ENCODE data around the gene CDON. TPM values are rescaled to one million over a fixed set of nuclear protein-coding genes. Genes with fewer than 3 reads are reported as not detected.

CDON gene
- total RNA-seq, 5 donors from 2014 or later (not counting 1 experiment from before 2014, with no cell fraction given): 1.7 to 5.0 (median 2.7) TPM

DNA sequence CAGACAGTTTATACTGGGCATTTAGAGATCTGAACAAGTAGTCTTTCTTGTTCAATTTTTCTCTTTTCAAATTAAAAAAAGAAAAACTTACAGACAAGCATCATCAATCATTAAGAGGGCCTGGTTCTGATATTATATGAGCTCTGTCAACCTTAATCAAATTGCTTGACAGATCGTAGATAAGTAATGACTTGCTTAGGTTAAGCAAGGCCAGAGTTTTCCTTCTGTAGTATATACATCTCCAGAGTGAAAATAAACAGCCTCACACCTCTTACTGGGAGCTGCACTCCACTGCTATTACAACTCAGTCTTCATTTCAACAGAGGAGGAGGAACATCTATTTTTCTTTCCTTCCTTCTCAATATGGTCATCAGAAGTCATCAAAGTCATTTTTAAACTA is 13.5 kb downstream of the CDON start:
- Mint-ChIP-seq H3K36me3 (peaks cover 6% of the 10 kb centered on the region), H3K27me3 (peaks cover 0 to 4% of the 10 kb centered on the region in 2 donors), H3K4me3 (no peak overlapping the region), H3K4me1 (peaks cover 2 to 14% (median 10%) of the 10 kb centered on the region in 3 donors), H3K27ac (no peak overlapping the region), H3K9me3 (no peaks in the 10 kb centered on the region)
- CTCF ChIA-PET: no interaction called here
- no peak overlapping the region for H3K27ac ChIP-seq (ENCODE audit: low read length)
- peaks cover 0 to 4% of the 10 kb centered on the region in 2 experiments for H3K4me1 ChIP-seq (ENCODE audit: control insufficient read depth in 1 of 2, extremely low read depth in 1 of 2, insufficient read depth in 2 of 2, low read length in 2 of 2)
- no peak overlapping the region for H3K4me3 ChIP-seq (ENCODE audit: control insufficient read depth in 1 of 2, extremely low read depth in 1 of 2, low read length in 1 of 2)
- H3K27me3 ChIP-seq (replicated peaks in 1 of 2; ENCODE audit: control insufficient read depth in 2 of 2, extremely low read depth in 1 of 2, insufficient read depth in 2 of 2, low read length in 1 of 2): no peaks in the 10 kb centered on the region
- no peak for ATAC-seq (replicated peaks in 1 of 4)
- H3K36me3 ChIP-seq (ENCODE audit: control insufficient read depth in 2 of 2, extremely low read depth in 1 of 2, insufficient read depth in 1 of 2, low read length in 1 of 2): no peaks in the 10 kb centered on the region
- POLR2A ChIA-PET: no interaction called here
- no CpG with 5 or more reads among the region's 1 CpG for WGBS (ENCODE audit: insufficient coverage)
- DNase-seq: no peak
- H3K9me3 ChIP-seq: no peaks in the 10 kb centered on the region

DNA sequence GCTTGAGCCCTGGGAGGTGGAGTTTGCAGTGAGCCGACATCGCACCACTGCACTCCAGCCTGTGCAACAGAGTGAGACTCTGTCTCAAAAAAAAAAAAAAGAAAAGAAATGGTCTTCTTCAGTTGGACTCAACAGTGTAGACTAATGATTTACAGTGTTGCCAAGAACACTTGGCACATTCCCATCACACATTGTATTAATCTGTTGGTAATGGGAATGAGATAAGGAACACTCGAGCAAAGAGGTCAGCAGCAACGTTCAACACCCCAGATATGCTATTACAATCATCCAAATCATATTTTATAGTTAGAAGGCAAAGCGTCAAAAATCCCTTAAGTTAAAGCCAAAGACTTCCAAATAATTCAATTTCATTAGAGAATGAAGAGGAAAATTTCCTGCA is 14.5 kb downstream of the CDON start:
- peaks cover 2 to 14% (median 10%) of the 10 kb centered on the region in 3 donors for H3K4me1 Mint-ChIP-seq
- Histone ChIP-seq H3K4me3 (ENCODE audit: control insufficient read depth in 1 of 2, extremely low read depth in 1 of 2, low read length in 1 of 2) (no peak overlapping the region), H3K27ac (ENCODE audit: low read length) (no peak overlapping the region), H3K9me3 (no peaks in the 10 kb centered on the region), H3K27me3 (replicated peaks in 1 of 2; ENCODE audit: control insufficient read depth in 2 of 2, extremely low read depth in 1 of 2, insufficient read depth in 2 of 2, low read length in 1 of 2) (no peaks in the 10 kb centered on the region), H3K4me1 (ENCODE audit: control insufficient read depth in 1 of 2, extremely low read depth in 1 of 2, insufficient read depth in 2 of 2, low read length in 2 of 2) (peaks cover 0 to 4% of the 10 kb centered on the region in 2 experiments), H3K36me3 (ENCODE audit: control insufficient read depth in 2 of 2, extremely low read depth in 1 of 2, insufficient read depth in 1 of 2, low read length in 1 of 2) (no peaks in the 10 kb centered on the region)
- peaks cover 6% of the 10 kb centered on the region for H3K36me3 Mint-ChIP-seq
- no peak overlapping the region for H3K4me3 Mint-ChIP-seq
- DNase-seq: no peak
- POLR2A ChIA-PET: no interaction called here
- peaks cover 0 to 4% of the 10 kb centered on the region in 2 donors for H3K27me3 Mint-ChIP-seq
- no peaks in the 10 kb centered on the region for H3K9me3 Mint-ChIP-seq
- H3K27ac Mint-ChIP-seq: no peak overlapping the region
- WGBS (ENCODE audit: insufficient coverage): no CpG with 5 or more reads among the region's 5 CpGs
- CTCF ChIA-PET: no interaction called here
- ATAC-seq (replicated peaks in 1 of 4): no peak

DNA sequence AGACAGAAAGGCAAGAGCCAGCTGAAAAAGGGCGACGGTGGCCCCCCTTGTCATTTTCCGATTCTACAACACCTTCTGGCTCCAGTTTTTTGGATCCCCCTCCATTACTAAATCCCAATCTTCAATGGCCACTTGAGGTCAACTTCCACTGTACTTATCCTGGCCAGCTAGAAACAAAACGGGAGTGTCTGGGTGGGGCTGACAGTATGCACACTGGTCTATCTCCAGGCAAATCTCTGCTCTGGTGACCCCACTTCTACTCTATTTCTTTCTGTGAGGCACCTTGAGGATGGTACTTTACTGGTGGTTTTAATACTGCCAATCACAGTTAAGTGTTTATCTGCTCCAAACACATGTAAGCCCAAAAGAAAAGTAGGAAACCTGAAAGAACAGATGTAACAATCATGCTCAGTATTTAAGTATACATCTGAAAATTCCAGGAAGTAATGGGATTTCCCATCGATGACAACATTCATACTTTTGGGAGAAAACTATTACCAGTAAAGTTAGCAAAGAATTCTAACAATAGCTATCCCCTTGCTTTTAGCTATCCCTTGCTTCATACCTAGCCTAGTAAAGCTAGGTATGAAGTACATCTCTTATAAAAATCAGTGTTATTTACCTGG is 16.0 kb downstream of the CDON start:
- Mint-ChIP-seq H3K9me3 (no peaks in the 10 kb centered on the region), H3K27me3 (peaks cover 0 to 4% of the 10 kb centered on the region in 2 donors), H3K36me3 (peaks cover 6% of the 10 kb centered on the region), H3K4me1 (peaks cover 2 to 14% (median 10%) of the 10 kb centered on the region in 3 donors), H3K27ac (no peak overlapping the region), H3K4me3 (no peak overlapping the region)
- 94% methylated on average over 3 of the region's 5 CpGs for WGBS (ENCODE audit: insufficient coverage)
- Histone ChIP-seq H3K27me3 (replicated peaks in 1 of 2; ENCODE audit: control insufficient read depth in 2 of 2, extremely low read depth in 1 of 2, insufficient read depth in 2 of 2, low read length in 1 of 2) (no peaks in the 10 kb centered on the region), H3K36me3 (ENCODE audit: control insufficient read depth in 2 of 2, extremely low read depth in 1 of 2, insufficient read depth in 1 of 2, low read length in 1 of 2) (no peaks in the 10 kb centered on the region), H3K9me3 (no peaks in the 10 kb centered on the region), H3K4me3 (ENCODE audit: control insufficient read depth in 1 of 2, extremely low read depth in 1 of 2, low read length in 1 of 2) (no peak overlapping the region), H3K27ac (ENCODE audit: low read length) (no peak overlapping the region), H3K4me1 (ENCODE audit: control insufficient read depth in 1 of 2, extremely low read depth in 1 of 2, insufficient read depth in 2 of 2, low read length in 2 of 2) (peaks cover 0 to 4% of the 10 kb centered on the region in 2 experiments)
- DNase-seq (no peak), ATAC-seq (replicated peaks in 1 of 4) (no peak)
- ChIA-PET CTCF (interaction anchor here in 1 of 2 donors (0.5 kb wide), 1 partner anchor 179 kb away, joined by 3 read pairs; no protein-coding TSS in a partner anchor), POLR2A (no interaction called here)

DNA sequence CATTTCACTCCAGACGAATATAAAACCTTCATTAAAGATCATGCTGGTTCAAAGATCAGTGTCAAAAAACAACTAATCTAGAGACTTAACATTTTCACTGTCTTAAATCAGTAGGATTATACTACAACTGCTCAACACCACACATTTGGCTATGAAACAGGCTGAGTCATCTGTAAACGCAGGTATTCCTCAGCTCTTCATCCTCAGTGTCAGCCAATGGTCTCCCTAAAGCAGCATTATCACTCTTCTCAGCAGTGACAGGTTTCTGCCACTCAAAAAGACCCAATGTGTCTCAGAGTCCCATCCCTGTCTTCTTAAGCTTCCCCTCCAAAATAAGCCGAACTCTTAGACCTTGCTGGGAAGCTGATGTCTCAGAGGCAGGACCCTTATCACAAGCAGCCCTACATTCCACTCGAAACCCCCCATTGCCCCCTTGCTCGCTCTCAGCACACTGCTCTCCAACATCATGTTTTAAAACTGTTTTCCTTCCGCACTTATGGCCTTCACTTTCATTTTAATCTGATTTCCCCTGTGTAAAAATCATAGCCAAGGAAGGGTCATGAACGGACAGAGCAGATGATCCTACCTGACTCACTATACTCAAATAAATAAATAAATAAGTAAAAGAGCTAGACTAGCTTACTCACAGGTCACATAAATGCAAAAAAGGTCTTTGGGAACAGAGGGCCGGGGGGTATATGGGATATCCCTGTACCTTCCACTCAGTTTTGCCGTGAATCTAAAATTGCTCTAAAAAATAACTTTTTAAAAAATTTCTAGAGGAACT is 23.0 kb downstream of the CDON start:
- DNase-seq: no peak
- CTCF ChIA-PET: no interaction called here
- Histone ChIP-seq H3K27ac (ENCODE audit: low read length) (no peak overlapping the region), H3K36me3 (ENCODE audit: control insufficient read depth in 2 of 2, extremely low read depth in 1 of 2, insufficient read depth in 1 of 2, low read length in 1 of 2) (no peaks in the 10 kb centered on the region), H3K27me3 (replicated peaks in 1 of 2; ENCODE audit: control insufficient read depth in 2 of 2, extremely low read depth in 1 of 2, insufficient read depth in 2 of 2, low read length in 1 of 2) (no peaks in the 10 kb centered on the region), H3K4me3 (ENCODE audit: control insufficient read depth in 1 of 2, extremely low read depth in 1 of 2, low read length in 1 of 2) (no peak overlapping the region), H3K9me3 (no peaks in the 10 kb centered on the region), H3K4me1 (ENCODE audit: control insufficient read depth in 1 of 2, extremely low read depth in 1 of 2, insufficient read depth in 2 of 2, low read length in 2 of 2) (no peaks in the 10 kb centered on the region)
- H3K27me3 Mint-ChIP-seq: no peaks in the 10 kb centered on the region
- ATAC-seq (replicated peaks in 1 of 4): no peak
- POLR2A ChIA-PET: interaction anchor here in 1 of 2 donors (0.6 kb wide), 1 partner anchor 381 kb away, joined by 5 read pairs; no protein-coding TSS in a partner anchor
- no peak overlapping the region for H3K4me3 Mint-ChIP-seq
- 64% methylated on average over 5 of the region's 9 CpGs for WGBS (ENCODE audit: insufficient coverage)
- H3K27ac Mint-ChIP-seq: no peak overlapping the region
- H3K4me1 Mint-ChIP-seq: no peaks in the 10 kb centered on the region
- no peaks in the 10 kb centered on the region for H3K9me3 Mint-ChIP-seq
- H3K36me3 Mint-ChIP-seq: peaks cover 3% of the 10 kb centered on the region

DNA sequence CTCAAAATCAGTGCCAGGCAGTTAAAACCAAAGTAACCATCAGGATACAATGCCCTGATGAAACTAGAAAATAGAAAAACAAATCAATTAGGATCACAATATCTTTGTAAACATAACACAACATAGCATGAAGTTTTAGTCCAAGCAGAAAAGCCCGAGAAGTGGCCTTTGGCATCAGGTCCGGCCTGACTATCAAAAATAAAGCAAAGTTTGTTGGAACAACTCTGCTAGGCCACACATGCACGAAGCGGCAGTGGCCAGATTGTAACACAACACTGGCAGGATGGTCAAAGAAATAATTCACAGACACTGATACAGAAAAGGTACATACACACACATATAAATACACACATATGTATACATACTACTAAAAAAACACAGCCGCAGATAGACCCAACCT is 26.9 kb downstream of the CDON start:
- Mint-ChIP-seq H3K27me3 (peaks cover 5 to 12% of the 10 kb centered on the region in 2 donors), H3K27ac (no peak overlapping the region), H3K36me3 (peaks cover 4% of the 10 kb centered on the region), H3K4me3 (no peak overlapping the region), H3K9me3 (no peaks in the 10 kb centered on the region), H3K4me1 (no peaks in the 10 kb centered on the region)
- Histone ChIP-seq H3K4me3 (ENCODE audit: control insufficient read depth in 1 of 2, extremely low read depth in 1 of 2, low read length in 1 of 2) (no peak overlapping the region), H3K9me3 (no peaks in the 10 kb centered on the region), H3K36me3 (ENCODE audit: control insufficient read depth in 2 of 2, extremely low read depth in 1 of 2, insufficient read depth in 1 of 2, low read length in 1 of 2) (no peaks in the 10 kb centered on the region), H3K27ac (ENCODE audit: low read length) (no peak overlapping the region), H3K4me1 (ENCODE audit: control insufficient read depth in 1 of 2, extremely low read depth in 1 of 2, insufficient read depth in 2 of 2, low read length in 2 of 2) (no peaks in the 10 kb centered on the region), H3K27me3 (replicated peaks in 1 of 2; ENCODE audit: control insufficient read depth in 2 of 2, extremely low read depth in 1 of 2, insufficient read depth in 2 of 2, low read length in 1 of 2) (no peaks in the 10 kb centered on the region)
- ATAC-seq (replicated peaks in 1 of 4) (no peak), DNase-seq (no peak)
- POLR2A ChIA-PET: no interaction called here
- WGBS (ENCODE audit: insufficient coverage): 100% methylated on average over 1 of the region's 5 CpGs
- CTCF ChIA-PET: no interaction called here

DNA sequence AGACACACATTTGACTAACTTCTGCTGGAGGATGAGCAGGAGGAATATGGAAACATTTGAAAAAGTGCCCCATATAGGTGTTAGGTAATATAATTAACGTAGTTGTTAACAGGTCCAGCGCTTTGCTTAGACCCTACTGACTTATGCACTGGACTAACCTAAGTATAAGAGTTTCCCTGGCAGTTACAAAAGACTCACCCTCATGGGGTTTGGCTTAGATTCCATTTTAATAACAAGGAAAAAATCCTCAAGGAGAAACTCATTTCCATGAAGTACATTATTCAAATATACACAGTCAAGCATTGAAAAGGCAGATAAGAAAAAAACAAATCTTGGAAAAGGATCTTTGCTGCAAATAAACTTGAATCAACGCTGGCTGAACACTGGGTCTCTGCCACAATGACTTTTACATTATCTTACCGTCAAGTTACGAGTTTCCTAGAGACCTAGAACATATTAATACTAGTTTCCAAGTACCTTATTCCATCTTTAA is 27.7 kb downstream of the CDON start:
- no peaks in the 10 kb centered on the region for H3K4me1 Mint-ChIP-seq
- POLR2A ChIA-PET: no interaction called here
- no peaks in the 10 kb centered on the region for H3K36me3 ChIP-seq (ENCODE audit: control insufficient read depth in 2 of 2, extremely low read depth in 1 of 2, insufficient read depth in 1 of 2, low read length in 1 of 2)
- H3K27me3 Mint-ChIP-seq: peaks cover 5 to 12% of the 10 kb centered on the region in 2 donors
- H3K27ac ChIP-seq (ENCODE audit: low read length): no peak overlapping the region
- no peaks in the 10 kb centered on the region for H3K9me3 Mint-ChIP-seq
- no peak for ATAC-seq (replicated peaks in 1 of 4)
- no peak for DNase-seq
- no peaks in the 10 kb centered on the region for H3K4me1 ChIP-seq (ENCODE audit: control insufficient read depth in 1 of 2, extremely low read depth in 1 of 2, insufficient read depth in 2 of 2, low read length in 2 of 2)
- H3K4me3 Mint-ChIP-seq: no peak overlapping the region
- CTCF ChIA-PET: no interaction called here
- H3K27ac Mint-ChIP-seq: no peak overlapping the region
- no peaks in the 10 kb centered on the region for H3K9me3 ChIP-seq
- H3K4me3 ChIP-seq (ENCODE audit: control insufficient read depth in 1 of 2, extremely low read depth in 1 of 2, low read length in 1 of 2): no peak overlapping the region
- WGBS (ENCODE audit: insufficient coverage): 86% methylated on average over 1 of the region's 5 CpGs
- no peaks in the 10 kb centered on the region for H3K27me3 ChIP-seq (replicated peaks in 1 of 2; ENCODE audit: control insufficient read depth in 2 of 2, extremely low read depth in 1 of 2, insufficient read depth in 2 of 2, low read length in 1 of 2)
- H3K36me3 Mint-ChIP-seq: peaks cover 4% of the 10 kb centered on the region

Measured in T-cell (primary cell).